Calu3 (cell line): ENCODE data around the gene LARP1. TPM values are rescaled to one million over a fixed set of nuclear protein-coding genes. Genes with fewer than 3 reads are reported as not detected.
"Not testable (repeated sequence)": the region's sequence is repeated elsewhere in the genome, so short reads cannot be mapped to it uniquely, and the experiment has no call there.

Experiments
- BruUV-seq: library from RNA; stranded (reverse); fragments of 400-500 nt; replicated peaks from 2 replicates; lab custom pipeline; 2021; lab: Mats Ljungman, UMichigan
- CTCF ChIA-PET: fragments of 300-600 bp; sonication (Branson Sonifier 250); formaldehyde crosslinking; loops from one replicate; lab custom pipeline; 2022; ENCODE audit warnings: antibody characterized with exemption; lab: Charles Lee
- DNase-seq: peaks from one replicate; pipeline ENCODE4 v3.0.0; 2022
- H3K27ac Mint-ChIP-seq: one replicate; pipeline ENCODE4 v1.8.0; 2022; ENCODE audit warnings: mixed read lengths; ENCODE audit not compliant: unreplicated experiment
- H3K27me3 Mint-ChIP-seq: one replicate; pipeline ENCODE4 v1.8.0; 2022; ENCODE audit warnings: mixed read lengths; ENCODE audit not compliant: unreplicated experiment
- H3K36me3 Mint-ChIP-seq: one replicate; pipeline ENCODE4 v1.8.0; 2022; ENCODE audit warnings: mild to moderate bottlenecking, moderate library complexity, mixed read lengths; ENCODE audit not compliant: insufficient read depth, unreplicated experiment
- H3K4me1 Mint-ChIP-seq: one replicate; pipeline ENCODE4 v1.8.0; 2022; ENCODE audit warnings: mild to moderate bottlenecking, low read depth, mixed read lengths; ENCODE audit not compliant: unreplicated experiment
- H3K4me3 Mint-ChIP-seq: one replicate; pipeline ENCODE4 v1.8.0; 2022; ENCODE audit warnings: mild to moderate bottlenecking, low read depth, moderate library complexity, mixed read lengths; ENCODE audit not compliant: unreplicated experiment
- H3K9me3 Mint-ChIP-seq: one replicate; pipeline ENCODE4 v1.8.0; 2022; ENCODE audit warnings: low read depth, mixed read lengths; ENCODE audit not compliant: unreplicated experiment
- CTCF ChIP-seq: fragments of 200-600 bp; IDR thresholded peaks from one replicate; pipeline ENCODE4 v1.8.0; 2022; ENCODE audit warnings: antibody characterized with exemption; ENCODE audit not compliant: unreplicated experiment
- intact Hi-C: fragments of 100-400 bp; cut with micrococcal nuclease; formaldehyde crosslinking; loops from one replicate; pipeline ENCODE4 v1.10.0; 2022; ENCODE audit not compliant: unreplicated experiment
- total RNA-seq: library from RNA; stranded (reverse); gene quantifications from 2 replicates; pipeline ENCODE4 v1.2.3, GENCODE V29; 2022

LARP1 gene
- total RNA-seq, 1 experiment from 2014 or later, result 339 TPM

DNA sequence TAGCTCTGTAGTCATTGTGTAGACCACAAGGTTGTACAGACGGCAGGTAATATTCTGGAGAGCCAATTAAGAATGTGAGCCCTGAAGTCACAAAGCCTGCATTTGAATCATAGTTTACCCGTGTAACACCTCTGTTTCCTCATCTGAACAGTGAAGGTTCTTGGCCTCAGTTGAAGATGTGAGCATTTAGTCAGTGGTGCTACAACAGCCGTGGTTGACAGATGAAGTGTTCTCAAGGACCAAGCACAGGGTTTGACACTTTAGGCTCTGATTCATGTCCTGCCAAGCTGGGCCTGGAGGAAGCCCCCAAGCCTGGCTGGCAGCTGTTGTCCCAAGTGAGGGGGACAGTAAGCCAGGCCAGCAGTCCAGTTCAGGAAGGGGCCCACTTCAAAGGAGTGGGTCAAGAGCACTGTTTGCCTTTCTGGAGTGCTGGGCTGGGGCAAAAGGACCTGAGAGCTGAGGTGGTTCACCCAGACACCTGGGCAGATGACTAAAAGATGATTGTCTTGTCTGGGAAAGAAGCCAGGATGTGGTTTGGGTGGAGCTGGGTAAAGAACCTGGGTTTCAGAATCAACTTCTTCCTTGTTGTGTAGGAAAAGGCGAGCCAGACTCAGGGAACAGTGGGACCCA, 74.5 kb downstream of the LARP1 start:
- Mint-ChIP-seq H3K4me1 (peaks cover 20% of the 10 kb centered on the region), H3K4me3 (no peak overlapping the region), H3K27me3 (no peaks in the 10 kb centered on the region), H3K9me3 (no peaks in the 10 kb centered on the region), H3K27ac (peak overlapping the region; percentile 42), H3K36me3 (peaks cover 48% of the 10 kb centered on the region)
- CTCF ChIA-PET, result interaction anchor here (2.0 kb wide), 1 partner anchor 14 kb away, joined by 4 read pairs; no protein-coding TSS in a partner anchor
- BruUV-seq, result no TSS peak
- peak; percentile 21 for DNase-seq
- intact Hi-C loops, result no loop called here
- TF ChIP-seq CTCF, result no peak

DNA sequence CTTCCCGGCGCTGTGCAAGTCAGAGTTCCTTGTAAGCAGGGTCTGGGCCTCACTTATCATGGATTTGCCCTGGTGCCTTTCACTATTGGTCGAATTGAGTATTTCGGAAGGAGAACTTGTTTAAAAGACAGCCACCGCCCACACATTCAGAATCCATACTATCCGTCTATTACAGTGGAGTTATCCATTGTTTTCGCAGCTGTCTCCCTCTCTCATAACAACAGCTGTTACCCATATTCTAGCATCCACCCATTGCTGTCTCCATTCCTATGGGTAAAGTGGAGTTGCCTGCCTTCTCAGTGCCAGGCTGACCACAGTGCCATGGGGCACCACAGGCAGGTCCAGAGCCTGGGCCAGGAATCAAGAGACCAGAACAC, 75.0 kb downstream of the LARP1 start:
- no peak for TF ChIP-seq CTCF
- no peaks in the 10 kb centered on the region for H3K27me3 Mint-ChIP-seq
- H3K36me3 Mint-ChIP-seq, result peaks cover 49% of the 10 kb centered on the region
- CTCF ChIA-PET, result interaction anchor here (2.0 kb wide), 1 partner anchor 13 kb away, joined by 4 read pairs; no protein-coding TSS in a partner anchor
- no TSS peak for BruUV-seq
- intact Hi-C loops, result no loop called here
- H3K9me3 Mint-ChIP-seq, result no peaks in the 10 kb centered on the region
- H3K27ac Mint-ChIP-seq, result peak overlapping the region; percentile 42
- no peak for DNase-seq
- peaks cover 24% of the 10 kb centered on the region for H3K4me1 Mint-ChIP-seq
- no peak overlapping the region for H3K4me3 Mint-ChIP-seq

- peak overlapping the region; percentile 42 for H3K27ac Mint-ChIP-seq
- no peak for DNase-seq
- H3K27me3 Mint-ChIP-seq, result no peaks in the 10 kb centered on the region
- intact Hi-C loops, result no loop called here
- no TSS peak for BruUV-seq
- no peak for TF ChIP-seq CTCF
- CTCF ChIA-PET, result interaction anchor here (2.0 kb wide), 1 partner anchor 13 kb away, joined by 4 read pairs; no protein-coding TSS in a partner anchor
- peaks cover 28% of the 10 kb centered on the region for H3K4me1 Mint-ChIP-seq
- no peak overlapping the region for H3K4me3 Mint-ChIP-seq
- H3K36me3 Mint-ChIP-seq, result peaks cover 52% of the 10 kb centered on the region
- no peaks in the 10 kb centered on the region for H3K9me3 Mint-ChIP-seq
Observed at GRCh38 chr5:154830596-154830995, 75.4 kb downstream of the LARP1 start.

DNA sequence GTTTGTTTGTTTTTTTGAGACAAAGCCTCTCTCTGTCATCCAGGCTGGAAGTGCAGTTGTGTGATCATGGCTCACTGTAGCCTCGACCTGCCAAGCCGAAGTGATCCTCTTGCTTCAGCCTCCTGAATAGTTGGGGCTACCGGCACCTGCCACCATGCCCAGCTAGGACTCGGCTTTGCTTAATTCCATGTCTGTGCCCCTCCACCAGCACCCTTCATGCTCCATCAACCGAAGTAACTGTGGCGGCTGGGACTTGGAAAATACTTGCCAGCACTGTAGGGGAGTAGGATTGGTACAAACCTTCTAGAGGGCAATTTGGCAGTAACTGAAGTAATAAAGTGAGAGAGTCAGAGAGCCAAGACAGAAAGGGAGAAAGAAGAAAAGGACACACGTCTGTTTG, 76.3 kb downstream of the LARP1 start:
- no peak for DNase-seq
- BruUV-seq, result no TSS peak
- Mint-ChIP-seq H3K36me3 (peaks cover 45% of the 10 kb centered on the region), H3K4me3 (no peak overlapping the region), H3K27ac (no peak overlapping the region), H3K27me3 (no peaks in the 10 kb centered on the region), H3K4me1 (peaks cover 30% of the 10 kb centered on the region), H3K9me3 (no peaks in the 10 kb centered on the region)
- CTCF ChIA-PET, result interaction anchor here (0.7 to 2.0 kb wide), 2 partner anchors 12 to 27 kb away, joined by 3 to 4 read pairs; partner anchors contain the start of gene CNOT8
- no peak for TF ChIP-seq CTCF
- intact Hi-C loops, result no loop called here

- H3K4me3 Mint-ChIP-seq, H3K27me3 Mint-ChIP-seq, DNase-seq, H3K9me3 Mint-ChIP-seq, CTCF ChIA-PET, BruUV-seq, H3K27ac Mint-ChIP-seq, intact Hi-C loops: not testable (repeated sequence)
- Mint-ChIP-seq H3K4me1 (peaks cover 39% of the 10 kb centered on the region), H3K36me3 (peaks cover 31% of the 10 kb centered on the region)
Observed at GRCh38 chr5:154832804-154833203, 77.6 kb downstream of the LARP1 start.
